Endothelial cell of umbilical vein (primary cell): ENCODE data around the gene COL21A1.

Source experiments
- CTCF ChIP-seq, 2 donors: IDR thresholded peaks; 1 replicate in 1 of 2; 2 replicates in 1 of 2; pipeline ENCODE4 v1.5.1; 2011; ENCODE audit warnings: low read length in 2 of 2, mild to moderate bottlenecking in 2 of 2, moderate library complexity in 2 of 2, control low read depth in 1 of 2, inconsistent platforms in 1 of 2, low read depth in 1 of 2; ENCODE audit not compliant: insufficient read depth in 1 of 2; ENCODE audit errors: extremely low read depth in 1 of 2
- EZH2 ChIP-seq: IDR thresholded peaks from 2 replicates; pipeline ENCODE4 v1.6.1; 2012; ENCODE audit warnings: borderline replicate concordance, low read depth, mild to moderate bottlenecking, moderate library complexity, low read length, inconsistent platforms; ENCODE audit not compliant: severe bottlenecking
- FOS ChIP-seq: IDR thresholded peaks from 2 replicates; pipeline ENCODE4 v1.6.1; 2011; ENCODE audit warnings: mild to moderate bottlenecking, low read length, moderate library complexity, borderline replicate concordance; ENCODE audit not compliant: insufficient read depth
- GATA2 ChIP-seq: IDR thresholded peaks from 2 replicates; pipeline ENCODE4 v1.7.0; 2011; ENCODE audit warnings: low read depth, mild to moderate bottlenecking, moderate library complexity, mixed read lengths, low read length; ENCODE audit not compliant: insufficient read length, insufficient read depth
- JUN ChIP-seq: IDR thresholded peaks from 2 replicates; pipeline ENCODE4 v1.6.1; 2011; ENCODE audit warnings: borderline replicate concordance, low read depth; ENCODE audit not compliant: insufficient read length, insufficient read depth
- MYC ChIP-seq: IDR thresholded peaks from one replicate; pipeline ENCODE4 v1.6.1; 2011; ENCODE audit warnings: mild to moderate bottlenecking, low read depth, low read length
- POLR2A ChIP-seq: IDR thresholded peaks from 2 replicates; pipeline ENCODE4 v1.6.1; 2012; ENCODE audit warnings: low read depth, mild to moderate bottlenecking, control low read depth, low read length
- POLR2AphosphoS5 ChIP-seq: IDR thresholded peaks from 2 replicates; pipeline ENCODE4 v1.6.1; 2012; ENCODE audit warnings: low read depth, mild to moderate bottlenecking, control low read depth, low read length, moderate library complexity; ENCODE audit not compliant: insufficient read depth
- TF ChIP-seq, protein P1 (sequence below): IDR thresholded peaks from 2 replicates; pipeline ENCODE4 v1.6.1; 2011; ENCODE audit not compliant: insufficient read depth, insufficient read length

GRCh38 chr6:56231827-56232226 lies 15.6 kb downstream of the COL21A1 start:
- TF ChIP-seq POLR2AphosphoS5 (no peak), POLR2A (no peak), CTCF (IDR thresholded peaks at IDR 0.05; ENCODE audit: extremely low read depth in 1 of 2, insufficient read depth in 1 of 2, low read depth in 1 of 2, low read length in 2 of 2) (no peak), EZH2 (no peak), MYC (no peak), JUN (no peak), FOS (no peak), GATA2 (no peak)
- TF ChIP-seq, protein P1, sequence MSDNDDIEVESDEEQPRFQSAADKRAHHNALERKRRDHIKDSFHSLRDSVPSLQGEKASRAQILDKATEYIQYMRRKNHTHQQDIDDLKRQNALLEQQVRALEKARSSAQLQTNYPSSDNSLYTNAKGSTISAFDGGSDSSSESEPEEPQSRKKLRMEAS, result no peak
